OCI-LY3 (cell line): ENCODE data around the gene ITSN1.

Source experiments
- H2AFZ ChIP-seq: fragments of 200-600, 300-600 bp; shearing (Covaris generic); 2 replicates; pipeline ENCODE4 v1.6.0; 2014; ENCODE audit warnings: antibody characterized with exemption, low read depth, low read length
- H3K27ac ChIP-seq: fragments of 200-600, 300-600 bp; sonication (generic); 2 replicates; pipeline ENCODE4 v1.5.1; 2014; ENCODE audit warnings: mild to moderate bottlenecking, low read length, moderate library complexity, mixed read lengths
- H3K27me3 ChIP-seq: fragments of 200-600, 300-600 bp; sonication (generic); 2 replicates; pipeline ENCODE4 v1.6.1; 2014; ENCODE audit warnings: low read depth, low read length, mixed read lengths
- H3K36me3 ChIP-seq: fragments of 200-600, 300-600 bp; sonication (generic); replicated peaks from 2 replicates; pipeline ENCODE3; 2014; ENCODE audit warnings: low read depth, low read length, mixed read lengths
- H3K4me1 ChIP-seq: fragments of 300-600, 200-600 bp; sonication (generic); 2 replicates; pipeline ENCODE4 v1.6.1; 2014; ENCODE audit warnings: low read length, mixed read lengths
- H3K4me2 ChIP-seq: fragments of 200-600, 300-600 bp; sonication (generic); 2 replicates; pipeline ENCODE4 v1.6.1; 2014; ENCODE audit warnings: low read length, mixed read lengths
- H3K4me3 ChIP-seq: fragments of 300-600, 200-600 bp; sonication (generic); 2 replicates; pipeline ENCODE4 v1.5.1; 2014; ENCODE audit warnings: antibody characterized with exemption, mild to moderate bottlenecking, low read length, moderate library complexity
- H3K79me2 ChIP-seq: fragments of 300-600, 200-600 bp; shearing (Covaris generic); 2 replicates; pipeline ENCODE4 v1.6.1; 2014; ENCODE audit warnings: mild to moderate bottlenecking, low read length, mixed read lengths
- H3K9ac ChIP-seq: fragments of 300-600, 200-600 bp; shearing (Covaris generic); 2 replicates; pipeline ENCODE4 v1.6.0; 2014; ENCODE audit warnings: mild to moderate bottlenecking, low read length, moderate library complexity
- H3K9me3 ChIP-seq: fragments of 200-600, 300-600 bp; shearing (Covaris generic); 2 replicates; pipeline ENCODE4 v1.6.1; 2014; ENCODE audit warnings: low read length, mixed read lengths; ENCODE audit not compliant: insufficient read depth
- H4K20me1 ChIP-seq: fragments of 200-600, 300-600 bp; sonication (generic); 2 replicates; pipeline ENCODE4 v1.6.1; 2016; ENCODE audit warnings: low read length, mixed read lengths; ENCODE audit not compliant: insufficient read depth
- EZH2phosphoT487 ChIP-seq: fragments of 200-600 bp; shearing (Covaris generic); IDR thresholded peaks from 2 replicates; pipeline ENCODE4 v1.6.1; 2018; ENCODE audit warnings: antibody characterized with exemption, mixed run types, low read depth
- TF ChIP-seq, protein P1 (sequence below): fragments of 200-600, 300-600 bp; sonication (generic); IDR thresholded peaks from 2 replicates; pipeline ENCODE4 v1.5.1; 2014; ENCODE audit warnings: antibody characterized with exemption, low read length, low read depth

Gene ITSN1

DNA sequence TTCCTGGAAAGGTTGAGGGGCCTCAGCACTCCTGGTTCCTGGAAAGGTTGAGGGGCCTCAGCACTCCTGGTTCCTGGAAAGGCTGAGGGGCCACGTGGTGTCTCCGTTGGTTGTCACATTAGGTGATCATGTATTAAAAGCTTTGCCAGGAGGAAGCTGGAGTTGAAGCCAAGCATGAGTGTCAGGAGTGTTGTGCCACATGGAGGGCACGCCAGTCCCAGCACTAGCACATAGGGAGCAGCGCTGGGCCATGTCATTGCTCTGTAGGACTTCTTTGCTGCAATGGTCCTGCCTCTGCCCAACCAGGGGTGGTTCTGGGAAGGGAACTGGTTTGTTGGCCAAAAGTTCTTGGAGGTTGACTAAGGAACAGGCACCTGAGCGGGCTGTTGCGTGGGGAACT lies 260.0 kb downstream of the ITSN1 start:
- H3K79me2 ChIP-seq: no peaks in the 10 kb centered on the region
- no peak overlapping the region for H3K27ac ChIP-seq
- no peak overlapping the region for H3K4me2 ChIP-seq
- H4K20me1 ChIP-seq: no peaks in the 10 kb centered on the region
- H3K9ac ChIP-seq: no peak overlapping the region
- peaks cover 22% of the 10 kb centered on the region for H3K36me3 ChIP-seq
- H3K4me3 ChIP-seq: no peak overlapping the region
- H2AFZ ChIP-seq: no peak overlapping the region
- H3K9me3 ChIP-seq: no peaks in the 10 kb centered on the region
- H3K4me1 ChIP-seq: no peaks in the 10 kb centered on the region
- no peak for TF ChIP-seq EZH2phosphoT487
- TF ChIP-seq, protein P1, sequence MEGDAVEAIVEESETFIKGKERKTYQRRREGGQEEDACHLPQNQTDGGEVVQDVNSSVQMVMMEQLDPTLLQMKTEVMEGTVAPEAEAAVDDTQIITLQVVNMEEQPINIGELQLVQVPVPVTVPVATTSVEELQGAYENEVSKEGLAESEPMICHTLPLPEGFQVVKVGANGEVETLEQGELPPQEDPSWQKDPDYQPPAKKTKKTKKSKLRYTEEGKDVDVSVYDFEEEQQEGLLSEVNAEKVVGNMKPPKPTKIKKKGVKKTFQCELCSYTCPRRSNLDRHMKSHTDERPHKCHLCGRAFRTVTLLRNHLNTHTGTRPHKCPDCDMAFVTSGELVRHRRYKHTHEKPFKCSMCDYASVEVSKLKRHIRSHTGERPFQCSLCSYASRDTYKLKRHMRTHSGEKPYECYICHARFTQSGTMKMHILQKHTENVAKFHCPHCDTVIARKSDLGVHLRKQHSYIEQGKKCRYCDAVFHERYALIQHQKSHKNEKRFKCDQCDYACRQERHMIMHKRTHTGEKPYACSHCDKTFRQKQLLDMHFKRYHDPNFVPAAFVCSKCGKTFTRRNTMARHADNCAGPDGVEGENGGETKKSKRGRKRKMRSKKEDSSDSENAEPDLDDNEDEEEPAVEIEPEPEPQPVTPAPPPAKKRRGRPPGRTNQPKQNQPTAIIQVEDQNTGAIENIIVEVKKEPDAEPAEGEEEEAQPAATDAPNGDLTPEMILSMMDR: no peak
- no peaks in the 10 kb centered on the region for H3K27me3 ChIP-seq

GRCh38 chr21:33904041-33904440 lies 261.7 kb downstream of the ITSN1 start:
- H4K20me1 ChIP-seq: no peaks in the 10 kb centered on the region
- no peak overlapping the region for H2AFZ ChIP-seq
- peaks cover 29% of the 10 kb centered on the region for H3K36me3 ChIP-seq
- H3K79me2 ChIP-seq: no peaks in the 10 kb centered on the region
- H3K9ac ChIP-seq: no peak overlapping the region
- H3K27me3 ChIP-seq: no peaks in the 10 kb centered on the region
- no peak overlapping the region for H3K4me2 ChIP-seq
- no peaks in the 10 kb centered on the region for H3K9me3 ChIP-seq
- TF ChIP-seq, protein P1: no peak
- no peak for TF ChIP-seq EZH2phosphoT487
- no peak overlapping the region for H3K27ac ChIP-seq
- H3K4me1 ChIP-seq: no peaks in the 10 kb centered on the region
- H3K4me3 ChIP-seq: no peak overlapping the region

DNA sequence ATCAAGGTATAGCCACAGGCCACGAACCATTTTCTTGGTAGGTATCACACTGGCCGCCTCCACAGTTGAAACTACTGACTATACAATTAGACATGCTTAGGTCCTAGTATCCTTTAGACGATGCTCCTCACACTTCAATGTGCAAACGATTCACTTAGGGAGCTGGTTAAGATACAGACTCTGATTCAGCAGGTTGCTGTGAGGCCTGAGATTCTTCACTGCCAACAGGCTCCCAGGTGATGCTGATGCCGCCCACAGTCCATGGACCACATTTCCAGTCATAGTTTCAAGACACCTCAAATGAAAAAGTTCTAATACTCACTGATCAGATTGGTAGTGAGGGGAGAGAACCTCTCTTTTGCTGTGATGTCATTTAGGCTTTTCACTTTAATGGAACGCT lies 266.5 kb downstream of the ITSN1 start:
- no peaks in the 10 kb centered on the region for H3K4me1 ChIP-seq
- peaks cover 47% of the 10 kb centered on the region for H3K36me3 ChIP-seq

GRCh38 chr21:33909756-33910155 lies 267.5 kb downstream of the ITSN1 start:
- H3K9me3 ChIP-seq: no peaks in the 10 kb centered on the region
- H3K79me2 ChIP-seq: peaks cover 20% of the 10 kb centered on the region
- H3K9ac ChIP-seq: no peak overlapping the region
- H3K27me3 ChIP-seq: no peaks in the 10 kb centered on the region
- TF ChIP-seq EZH2phosphoT487: no peak
- TF ChIP-seq, protein P1: no peak
- H3K4me2 ChIP-seq: no peak overlapping the region
- H3K4me1 ChIP-seq: peaks cover 8% of the 10 kb centered on the region
- no peaks in the 10 kb centered on the region for H4K20me1 ChIP-seq
- H3K4me3 ChIP-seq: no peak overlapping the region
- H3K36me3 ChIP-seq: peaks cover 47% of the 10 kb centered on the region
- no peak overlapping the region for H3K27ac ChIP-seq
- no peak overlapping the region for H2AFZ ChIP-seq

More for the DNA sequence above, 266.5 kb downstream of the ITSN1 start:
- Histone ChIP-seq H3K9ac (no peak overlapping the region), H3K27me3 (no peaks in the 10 kb centered on the region), H3K9me3 (no peaks in the 10 kb centered on the region), H3K27ac (no peak overlapping the region), H3K4me2 (no peak overlapping the region), H4K20me1 (no peaks in the 10 kb centered on the region), H3K4me3 (no peak overlapping the region), H3K79me2 (peaks cover 10% of the 10 kb centered on the region), H2AFZ (no peak overlapping the region)
- TF ChIP-seq, protein P1: no peak
- no peak for TF ChIP-seq EZH2phosphoT487
